ENCODE data around the gene BMPR1A. TPM values are rescaled to one million over a fixed set of nuclear protein-coding genes. Genes with fewer than 3 reads are reported as not detected.

BMPR1A gene
- total RNA-seq, 1 experiment from 2014 or later: 94.3 TPM

- intact Hi-C loops (cut with micrococcal nuclease; ENCODE audit: unreplicated experiment): no loop called here
- Histone ChIP-seq H3K4me1 (ENCODE audit: control insufficient read depth, insufficient read depth, low read length) (no peaks in the 10 kb centered on the region), H3K36me3 (ENCODE audit: control insufficient read depth, insufficient read depth, low read length) (no peaks in the 10 kb centered on the region), H3K4me3 (ENCODE audit: low read depth in 2 of 2, low read length in 2 of 2) (no peak overlapping the region), H3K27ac (ENCODE audit: low read length) (no peak overlapping the region), H3K9me3 (ENCODE audit: control insufficient read depth, insufficient read depth, low read depth, low read length) (no peaks in the 10 kb centered on the region), H3K27me3 (ENCODE audit: control insufficient read depth, insufficient read depth, low read length) (no peaks in the 10 kb centered on the region)
- in situ Hi-C loops (cut with HindIII; ENCODE audit: low pct_unique_long_range_greater_than_20kb, low sequenced_read_pairs): no loop called here
- POLR2A ChIA-PET: no interaction called here
- ATAC-seq (no peak), DNase-seq (ENCODE audit: low read depth, low spot score) (no peak)
- TF ChIP-seq TCF7L2 (IDR thresholded peaks at IDR 0.05; ENCODE audit: low read depth, low read length): no peak
- TF ChIP-seq, protein P1, sequence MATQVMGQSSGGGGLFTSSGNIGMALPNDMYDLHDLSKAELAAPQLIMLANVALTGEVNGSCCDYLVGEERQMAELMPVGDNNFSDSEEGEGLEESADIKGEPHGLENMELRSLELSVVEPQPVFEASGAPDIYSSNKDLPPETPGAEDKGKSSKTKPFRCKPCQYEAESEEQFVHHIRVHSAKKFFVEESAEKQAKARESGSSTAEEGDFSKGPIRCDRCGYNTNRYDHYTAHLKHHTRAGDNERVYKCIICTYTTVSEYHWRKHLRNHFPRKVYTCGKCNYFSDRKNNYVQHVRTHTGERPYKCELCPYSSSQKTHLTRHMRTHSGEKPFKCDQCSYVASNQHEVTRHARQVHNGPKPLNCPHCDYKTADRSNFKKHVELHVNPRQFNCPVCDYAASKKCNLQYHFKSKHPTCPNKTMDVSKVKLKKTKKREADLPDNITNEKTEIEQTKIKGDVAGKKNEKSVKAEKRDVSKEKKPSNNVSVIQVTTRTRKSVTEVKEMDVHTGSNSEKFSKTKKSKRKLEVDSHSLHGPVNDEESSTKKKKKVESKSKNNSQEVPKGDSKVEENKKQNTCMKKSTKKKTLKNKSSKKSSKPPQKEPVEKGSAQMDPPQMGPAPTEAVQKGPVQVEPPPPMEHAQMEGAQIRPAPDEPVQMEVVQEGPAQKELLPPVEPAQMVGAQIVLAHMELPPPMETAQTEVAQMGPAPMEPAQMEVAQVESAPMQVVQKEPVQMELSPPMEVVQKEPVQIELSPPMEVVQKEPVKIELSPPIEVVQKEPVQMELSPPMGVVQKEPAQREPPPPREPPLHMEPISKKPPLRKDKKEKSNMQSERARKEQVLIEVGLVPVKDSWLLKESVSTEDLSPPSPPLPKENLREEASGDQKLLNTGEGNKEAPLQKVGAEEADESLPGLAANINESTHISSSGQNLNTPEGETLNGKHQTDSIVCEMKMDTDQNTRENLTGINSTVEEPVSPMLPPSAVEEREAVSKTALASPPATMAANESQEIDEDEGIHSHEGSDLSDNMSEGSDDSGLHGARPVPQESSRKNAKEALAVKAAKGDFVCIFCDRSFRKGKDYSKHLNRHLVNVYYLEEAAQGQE (IDR thresholded peaks at IDR 0.05; ENCODE audit: insufficient read depth in 1 of 2, low read depth in 2 of 2, low read length in 1 of 2): no peak
- TF ChIP-seq POLR2AphosphoS5 (IDR thresholded peaks at IDR 0.05; ENCODE audit: low read depth, low read length): no peak
- TF ChIP-seq SIN3A (IDR thresholded peaks at IDR 0.05; ENCODE audit: borderline replicate concordance, insufficient read depth, low read depth, low read length): no peak
- TF ChIP-seq, protein P2, sequence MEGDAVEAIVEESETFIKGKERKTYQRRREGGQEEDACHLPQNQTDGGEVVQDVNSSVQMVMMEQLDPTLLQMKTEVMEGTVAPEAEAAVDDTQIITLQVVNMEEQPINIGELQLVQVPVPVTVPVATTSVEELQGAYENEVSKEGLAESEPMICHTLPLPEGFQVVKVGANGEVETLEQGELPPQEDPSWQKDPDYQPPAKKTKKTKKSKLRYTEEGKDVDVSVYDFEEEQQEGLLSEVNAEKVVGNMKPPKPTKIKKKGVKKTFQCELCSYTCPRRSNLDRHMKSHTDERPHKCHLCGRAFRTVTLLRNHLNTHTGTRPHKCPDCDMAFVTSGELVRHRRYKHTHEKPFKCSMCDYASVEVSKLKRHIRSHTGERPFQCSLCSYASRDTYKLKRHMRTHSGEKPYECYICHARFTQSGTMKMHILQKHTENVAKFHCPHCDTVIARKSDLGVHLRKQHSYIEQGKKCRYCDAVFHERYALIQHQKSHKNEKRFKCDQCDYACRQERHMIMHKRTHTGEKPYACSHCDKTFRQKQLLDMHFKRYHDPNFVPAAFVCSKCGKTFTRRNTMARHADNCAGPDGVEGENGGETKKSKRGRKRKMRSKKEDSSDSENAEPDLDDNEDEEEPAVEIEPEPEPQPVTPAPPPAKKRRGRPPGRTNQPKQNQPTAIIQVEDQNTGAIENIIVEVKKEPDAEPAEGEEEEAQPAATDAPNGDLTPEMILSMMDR (IDR thresholded peaks at IDR 0.05): no peak
- BruUV-seq (replicated peaks): no TSS peak
- CTCF ChIA-PET: interaction anchor here (1.2 to 1.8 kb wide), 2 partner anchors 12 to 22 kb away, joined by 3 to 15 read pairs; no protein-coding TSS in a partner anchor
Measured at GRCh38 chr10:86944907-86945306, 188.5 kb downstream of the BMPR1A start.

DNA sequence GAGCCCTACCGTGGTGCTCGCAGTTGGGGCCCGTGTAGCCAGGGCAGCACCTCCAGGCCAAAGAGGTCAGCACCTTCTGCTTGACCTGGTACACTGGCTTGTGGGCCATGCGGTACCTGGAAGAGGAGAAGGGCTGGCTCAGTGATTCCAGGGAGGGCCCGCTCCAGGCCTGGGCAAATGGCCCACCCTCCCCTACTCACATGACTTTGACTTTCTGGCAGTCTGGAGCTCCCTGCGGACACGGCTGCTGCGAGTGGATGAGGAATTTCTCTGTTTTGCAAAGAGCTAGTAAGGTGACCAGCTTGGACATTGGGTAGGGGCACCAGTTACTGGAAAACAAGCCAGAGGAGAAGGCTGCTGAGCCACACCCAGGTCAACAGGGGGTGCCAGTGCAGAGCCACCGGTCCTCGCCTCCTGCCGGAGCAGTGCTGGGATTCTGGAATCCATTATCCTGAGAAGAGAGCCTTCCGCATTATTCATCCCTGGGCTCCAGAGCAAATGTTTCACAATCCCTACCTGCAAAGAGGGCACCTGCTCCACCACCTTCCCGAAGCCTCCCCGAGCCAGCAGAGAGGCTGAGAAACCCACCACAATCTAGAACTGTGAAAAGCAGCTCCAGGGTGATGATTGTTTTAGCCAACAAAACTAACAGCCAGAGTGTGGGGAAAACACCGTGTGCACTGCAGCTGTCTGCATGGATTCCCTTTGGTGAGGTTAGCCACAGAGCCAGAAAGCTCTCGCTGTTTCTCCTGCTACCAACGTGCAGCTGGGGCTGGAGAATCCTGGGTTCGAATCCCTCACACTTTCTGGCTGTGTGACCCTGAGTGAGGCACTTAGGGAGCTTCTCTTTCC lies 189.2 kb downstream of the BMPR1A start:
- ChIA-PET POLR2A (no interaction called here), CTCF (interaction anchor here (1.2 to 1.8 kb wide), 3 partner anchors 11 to 21 kb away, joined by 3 to 15 read pairs (median 5); no protein-coding TSS in a partner anchor)
- H3K9me3 ChIP-seq (ENCODE audit: control insufficient read depth, insufficient read depth, low read depth, low read length): no peaks in the 10 kb centered on the region
- H3K27ac ChIP-seq (ENCODE audit: low read length): no peak overlapping the region
- no peak for DNase-seq (ENCODE audit: low read depth, low spot score)
- BruUV-seq (replicated peaks): no TSS peak
- no peaks in the 10 kb centered on the region for H3K4me1 ChIP-seq (ENCODE audit: control insufficient read depth, insufficient read depth, low read length)
- no peaks in the 10 kb centered on the region for H3K27me3 ChIP-seq (ENCODE audit: control insufficient read depth, insufficient read depth, low read length)
- ATAC-seq: peak; percentile 62
- H3K36me3 ChIP-seq (ENCODE audit: control insufficient read depth, insufficient read depth, low read length): no peaks in the 10 kb centered on the region
- in situ Hi-C loops (cut with HindIII; ENCODE audit: low pct_unique_long_range_greater_than_20kb, low sequenced_read_pairs) (no loop called here), intact Hi-C loops (cut with micrococcal nuclease; ENCODE audit: unreplicated experiment) (no loop called here)
- no peak overlapping the region for H3K4me3 ChIP-seq (ENCODE audit: low read depth in 2 of 2, low read length in 2 of 2)
- TF ChIP-seq SIN3A (IDR thresholded peaks at IDR 0.05; ENCODE audit: borderline replicate concordance, insufficient read depth, low read depth, low read length) (no peak), TCF7L2 (IDR thresholded peaks at IDR 0.05; ENCODE audit: low read depth, low read length) (no peak), POLR2AphosphoS5 (IDR thresholded peaks at IDR 0.05; ENCODE audit: low read depth, low read length) (no peak)
- TF ChIP-seq, protein P2 (IDR thresholded peaks at IDR 0.05): no peak; the same call in 1 of the 2 replicates
- TF ChIP-seq, protein P1 (IDR thresholded peaks at IDR 0.05; ENCODE audit: insufficient read depth in 1 of 2, low read depth in 2 of 2, low read length in 1 of 2): no peak

Measured in Panc1 (cell line).